OCI-LY7 (cell line): ENCODE data around the gene LPCAT1. TPM values are rescaled to one million over a fixed set of nuclear protein-coding genes. Genes with fewer than 3 reads are reported as not detected.

Experiments
- BruUV-seq: library from RNA; stranded (reverse); fragments of 400-500 nt; replicated peaks from 2 replicates; lab custom pipeline; 2021; lab: Mats Ljungman, UMichigan
- CTCF ChIA-PET: fragments of 300-600 bp; sonication (Branson Sonifier 250); formaldehyde crosslinking; loops from one replicate; lab custom pipeline; 2022; ENCODE audit warnings: antibody characterized with exemption; ENCODE audit not compliant: unreplicated experiment; lab: Charles Lee
- POLR2A ChIA-PET: fragments of 300-600 bp; sonication (Branson Sonifier 250); formaldehyde crosslinking; loops from one replicate; lab custom pipeline; 2022; ENCODE audit warnings: antibody characterized with exemption; lab: Charles Lee
- DNase-seq: peaks from one replicate; pipeline ENCODE4 v3.0.0-alpha.2; 2015; ENCODE audit warnings: low spot score
- H2AFZ ChIP-seq: fragments of 200-600 bp; sonication (generic), shearing (Covaris generic); 2 replicates; pipeline ENCODE4 v1.6.1; 2014; ENCODE audit warnings: mild to moderate bottlenecking, antibody characterized with exemption, low read length, moderate library complexity
- H3K27ac ChIP-seq: fragments of 200-600 bp; sonication (generic); 2 replicates; pipeline ENCODE4 v1.5.1; 2014; ENCODE audit warnings: mixed run types, low read depth, mild to moderate bottlenecking, moderate library complexity, low read length, inconsistent platforms; ENCODE audit not compliant: poor library complexity, severe bottlenecking
- H3K36me3 ChIP-seq: fragments of 200-600 bp; sonication (generic); 2 replicates; pipeline ENCODE4 v1.6.1; 2014; ENCODE audit warnings: mild to moderate bottlenecking, antibody characterized with exemption, low read length, moderate library complexity, mixed read lengths; ENCODE audit not compliant: insufficient read depth
- H3K4me1 ChIP-seq: fragments of 200-600 bp; sonication (generic); 2 replicates; pipeline ENCODE4 v1.5.1; 2014; ENCODE audit warnings: mild to moderate bottlenecking, low read length; ENCODE audit not compliant: insufficient read depth, poor library complexity, severe bottlenecking
- H3K4me2 ChIP-seq: fragments of 200-600 bp; sonication (generic); 2 replicates; pipeline ENCODE4 v1.6.1; 2014; ENCODE audit warnings: mild to moderate bottlenecking, low read length
- H3K4me3 ChIP-seq: fragments of 200-600 bp; sonication (generic); 2 replicates; pipeline ENCODE4 v1.5.1; 2014; ENCODE audit warnings: mild to moderate bottlenecking, low read depth, low read length; ENCODE audit not compliant: poor library complexity, severe bottlenecking
- H3K79me2 ChIP-seq: fragments of 200-600 bp; sonication (generic); 2 replicates; pipeline ENCODE4 v1.6.1; 2016; ENCODE audit warnings: low read depth, mild to moderate bottlenecking, low read length, moderate library complexity, mixed read lengths; ENCODE audit not compliant: insufficient read depth
- H3K9me2 ChIP-seq: fragments of 200-600 bp; sonication (generic); 2 replicates; pipeline ENCODE4 v1.6.1; 2016; ENCODE audit warnings: mild to moderate bottlenecking, low read length, mixed read lengths; ENCODE audit not compliant: insufficient read depth
- H3K9me3 ChIP-seq: fragments of 200-600 bp; sonication (generic); 2 replicates; pipeline ENCODE4 v1.6.1; 2014; ENCODE audit warnings: mild to moderate bottlenecking, mixed run types, low read length, mixed read lengths
- H4K20me1 ChIP-seq: fragments of 200-600 bp; sonication (generic); 2 replicates; pipeline ENCODE4 v1.6.1; 2014; ENCODE audit warnings: mild to moderate bottlenecking, antibody characterized with exemption, low read length, moderate library complexity, mixed read lengths; ENCODE audit not compliant: insufficient read depth
- EZH2phosphoT487 ChIP-seq: fragments of 200-600 bp; sonication (generic); IDR thresholded peaks from 2 replicates; pipeline ENCODE4 v1.6.1; 2018; ENCODE audit warnings: low read depth, borderline replicate concordance, mild to moderate bottlenecking, mixed run types, antibody characterized with exemption, low read length, moderate library complexity, mixed read lengths
- intact Hi-C: fragments of 100-400 bp; cut with micrococcal nuclease; formaldehyde crosslinking; loops from one replicate; pipeline ENCODE4 v1.10.0; 2022; ENCODE audit not compliant: unreplicated experiment
- total RNA-seq, 2 experiments: library from RNA; depleted of rRNA in 1 of 2; stranded (reverse); fragments of >200 nt in 1 of 2; shearing (Covaris generic) in 1 of 2; gene quantifications; 2 replicates each; pipeline ENCODE4 v1.2.3, GENCODE V29; 2014 to 2022
- TF ChIP-seq, protein P1 (sequence below): fragments of 200-600 bp; sonication (generic); conservative IDR thresholded peaks from 2 replicates; pipeline ENCODE4 v1.5.1; 2014; ENCODE audit warnings: mild to moderate bottlenecking, antibody characterized with exemption, low read length, moderate library complexity, mixed read lengths

Gene LPCAT1
- total RNA-seq, 2 experiments from 2014 or later = 47.7 to 63.6 TPM

DNA sequence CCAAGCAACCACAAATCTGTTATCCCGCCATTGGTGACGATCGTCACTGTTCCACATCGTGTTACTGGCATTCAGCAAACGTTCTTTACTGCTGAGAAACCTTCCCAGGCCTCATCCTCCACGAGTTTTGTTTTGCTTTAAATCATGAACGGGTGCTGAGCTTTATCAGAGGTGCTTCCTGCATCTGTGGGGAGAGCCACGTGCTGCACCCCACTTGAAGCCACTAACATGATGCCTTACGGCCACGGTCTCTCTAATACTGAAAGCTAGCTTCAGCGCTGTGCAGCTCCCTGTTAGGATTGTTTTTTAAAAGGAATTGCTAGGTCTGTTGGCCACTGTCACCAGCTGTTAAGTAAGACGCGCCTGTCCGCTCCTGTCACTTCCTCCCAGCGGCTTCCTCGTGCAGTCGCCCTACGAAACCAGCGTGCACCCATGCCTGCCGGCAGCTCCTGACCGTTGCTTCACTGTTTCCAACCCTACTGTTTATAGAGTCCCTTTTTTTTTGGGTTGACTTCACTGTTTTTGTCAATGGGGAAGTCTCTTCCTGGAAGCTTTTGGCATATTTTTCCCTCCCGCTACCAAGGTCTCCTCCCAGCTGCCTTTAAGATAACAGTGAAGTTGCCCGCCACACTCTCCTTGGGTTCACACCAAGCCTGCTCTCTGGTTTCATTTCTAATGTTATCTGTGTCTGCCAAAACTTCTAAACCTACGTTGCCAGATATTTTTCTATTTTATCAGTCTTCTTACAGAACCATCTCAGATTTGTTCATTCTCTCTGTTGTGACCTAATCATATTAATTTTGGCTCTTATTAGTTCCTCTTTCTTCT, 20.3 kb downstream of the LPCAT1 start:
- peak; percentile 53 for DNase-seq
- Histone ChIP-seq H3K36me3 (peaks cover 59% of the 10 kb centered on the region), H3K9me3 (no peaks in the 10 kb centered on the region), H3K27ac (peak overlapping the region; percentile 85), H3K4me3 (peak overlapping the region; percentile 55), H3K4me1 (peaks cover 52% of the 10 kb centered on the region), H2AFZ (no peak overlapping the region; the same call in 1 of the 2 replicates), H3K79me2 (peaks cover 50% of the 10 kb centered on the region), H4K20me1 (peaks cover 5% of the 10 kb centered on the region; the same call in 1 of the 2 replicates), H3K4me2 (peak overlapping the region; percentile 93), H3K9me2 (no peaks in the 10 kb centered on the region)
- no TSS peak for BruUV-seq
- no peak for TF ChIP-seq EZH2phosphoT487
- TF ChIP-seq, protein P1, sequence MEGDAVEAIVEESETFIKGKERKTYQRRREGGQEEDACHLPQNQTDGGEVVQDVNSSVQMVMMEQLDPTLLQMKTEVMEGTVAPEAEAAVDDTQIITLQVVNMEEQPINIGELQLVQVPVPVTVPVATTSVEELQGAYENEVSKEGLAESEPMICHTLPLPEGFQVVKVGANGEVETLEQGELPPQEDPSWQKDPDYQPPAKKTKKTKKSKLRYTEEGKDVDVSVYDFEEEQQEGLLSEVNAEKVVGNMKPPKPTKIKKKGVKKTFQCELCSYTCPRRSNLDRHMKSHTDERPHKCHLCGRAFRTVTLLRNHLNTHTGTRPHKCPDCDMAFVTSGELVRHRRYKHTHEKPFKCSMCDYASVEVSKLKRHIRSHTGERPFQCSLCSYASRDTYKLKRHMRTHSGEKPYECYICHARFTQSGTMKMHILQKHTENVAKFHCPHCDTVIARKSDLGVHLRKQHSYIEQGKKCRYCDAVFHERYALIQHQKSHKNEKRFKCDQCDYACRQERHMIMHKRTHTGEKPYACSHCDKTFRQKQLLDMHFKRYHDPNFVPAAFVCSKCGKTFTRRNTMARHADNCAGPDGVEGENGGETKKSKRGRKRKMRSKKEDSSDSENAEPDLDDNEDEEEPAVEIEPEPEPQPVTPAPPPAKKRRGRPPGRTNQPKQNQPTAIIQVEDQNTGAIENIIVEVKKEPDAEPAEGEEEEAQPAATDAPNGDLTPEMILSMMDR = no peak
- CTCF ChIA-PET = interaction anchor here (1.0 kb wide), 2 partner anchors 13 to 24 kb away, joined by 3 read pairs; no protein-coding TSS in a partner anchor
- intact Hi-C loops = loop anchor here (2.0 kb wide), 1 partner anchor 19 kb away; the partner anchor contains the start of gene LPCAT1
- POLR2A ChIA-PET = interaction anchor here (0.7 to 1.5 kb wide), 9 partner anchors 11 to 335 kb away, joined by 3 to 7 read pairs (median 5); partner anchors contain the start of gene LPCAT1

DNA sequence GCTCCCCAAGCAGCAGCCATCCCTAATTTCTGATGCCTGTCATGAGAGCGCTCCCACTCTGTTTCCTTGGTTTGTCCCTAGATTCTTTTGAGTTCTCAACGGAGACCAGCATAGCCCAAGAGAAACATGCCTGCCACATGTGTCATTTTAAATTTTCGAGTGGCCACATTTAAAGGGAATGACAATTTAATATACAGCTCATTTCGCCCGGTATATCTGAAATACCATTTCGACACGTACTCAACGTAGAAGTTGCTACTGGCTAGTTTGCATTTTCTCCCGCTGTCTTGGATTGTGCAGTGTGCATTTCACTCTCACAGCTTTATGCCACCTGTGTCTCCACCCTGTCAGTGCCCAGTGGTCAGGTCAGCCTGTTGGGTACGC, 21.0 kb downstream of the LPCAT1 start:
- peaks cover 50% of the 10 kb centered on the region for H3K79me2 ChIP-seq
- peaks cover 57% of the 10 kb centered on the region for H3K4me1 ChIP-seq
- peak overlapping the region; percentile 85 for H3K27ac ChIP-seq
- H3K9me2 ChIP-seq = no peaks in the 10 kb centered on the region
- no TSS peak for BruUV-seq
- H3K36me3 ChIP-seq = peaks cover 59% of the 10 kb centered on the region
- peak overlapping the region; percentile 93 for H3K4me2 ChIP-seq
- H3K9me3 ChIP-seq = no peaks in the 10 kb centered on the region
- H2AFZ ChIP-seq = no peak overlapping the region
- POLR2A ChIA-PET = interaction anchor here (0.7 to 1.5 kb wide), 5 partner anchors 11 to 33 kb away, joined by 3 to 7 read pairs (median 5); partner anchors contain the start of gene LPCAT1
- intact Hi-C loops = loop anchor here (2.0 kb wide), 1 partner anchor 20 kb away; the partner anchor contains the start of gene LPCAT1
- TF ChIP-seq, protein P1 = no peak
- TF ChIP-seq EZH2phosphoT487 = no peak
- no peak for DNase-seq
- peaks cover 5% of the 10 kb centered on the region; the same call in 1 of the 2 replicates for H4K20me1 ChIP-seq
- no peak overlapping the region for H3K4me3 ChIP-seq
- CTCF ChIA-PET = interaction anchor here (0.7 to 1.0 kb wide), 2 partner anchors 24 to 34 kb away, joined by 3 read pairs; no protein-coding TSS in a partner anchor
